ENCODE measurements around the gene CCDC146.
"Not testable (repeated sequence)": the region's sequence is repeated elsewhere in the genome, so short reads cannot be mapped to it uniquely, and the experiment has no call there.

The CCDC146 gene

GRCh38 chr7:77208416-77208815 lies 86.0 kb downstream of the CCDC146 start:
- no peak for TF ChIP-seq CTCF (conservative IDR thresholded peaks at IDR 0.05; ENCODE audit: low read depth, low read length)
- H3K4me3 ChIP-seq (ENCODE audit: low read depth, low read length) = no peak overlapping the region
- DNase-seq (ENCODE audit: low read depth) = no peak

GRCh38 chr7:77209479-77210139 lies 87.2 kb downstream of the CCDC146 start:
- no peak for DNase-seq (ENCODE audit: low read depth)
- TF ChIP-seq CTCF (conservative IDR thresholded peaks at IDR 0.05; ENCODE audit: low read depth, low read length) = no peak

GRCh38 chr7:77216181-77216845 lies 93.9 kb downstream of the CCDC146 start:
- no peak overlapping the region for H3K4me3 ChIP-seq (ENCODE audit: low read depth, low read length)
- DNase-seq (ENCODE audit: low read depth) = no peak
- TF ChIP-seq CTCF (conservative IDR thresholded peaks at IDR 0.05; ENCODE audit: low read depth, low read length) = no peak

More at GRCh38 chr7:77209479-77210139, 87.2 kb downstream of the CCDC146 start:
- H3K4me3 ChIP-seq (ENCODE audit: low read depth, low read length) = no peak overlapping the region

GRCh38 chr7:77217474-77218185 lies 95.2 kb downstream of the CCDC146 start:
- H3K4me3 ChIP-seq (ENCODE audit: low read depth, low read length) = no peak overlapping the region
- no peak for DNase-seq (ENCODE audit: low read depth)
- TF ChIP-seq CTCF (conservative IDR thresholded peaks at IDR 0.05; ENCODE audit: low read depth, low read length) = no peak

- H3K4me3 ChIP-seq (ENCODE audit: low read depth, low read length) = not testable (repeated sequence)
These were observed 97.4 kb downstream of the CCDC146 start for GRCh38 chr7:77219701-77220331.

GRCh38 chr7:77222065-77222464 lies 99.7 kb downstream of the CCDC146 start:
- H3K4me3 ChIP-seq (ENCODE audit: low read depth, low read length) = no peak overlapping the region
- no peak for DNase-seq (ENCODE audit: low read depth)
- no peak for TF ChIP-seq CTCF (conservative IDR thresholded peaks at IDR 0.05; ENCODE audit: low read depth, low read length)

More at GRCh38 chr7:77219701-77220331, 97.4 kb downstream of the CCDC146 start:
- not testable (repeated sequence) for DNase-seq (ENCODE audit: low read depth)

GRCh38 chr7:77222819-77223218 lies 100.4 kb downstream of the CCDC146 start:
- DNase-seq (ENCODE audit: low read depth) = no peak
- no peak overlapping the region for H3K4me3 ChIP-seq (ENCODE audit: low read depth, low read length)
- no peak for TF ChIP-seq CTCF (conservative IDR thresholded peaks at IDR 0.05; ENCODE audit: low read depth, low read length)

Measured in choroid plexus epithelial cell (primary cell).